Stimulated activated CD4-positive, alpha-beta T cell treated with anti-CD3 and anti-CD28 coated beads, Interleukin-4, amount 100 ng/mL, for 4 hours (primary cell): Measurements from ENCODE around the gene AVPR2.

Experiments
- DNase-seq, 2 experiments: peaks; one replicate each; pipeline ENCODE4 v3.0.0-alpha.2; 2020

Gene AVPR2

GRCh38 chrX:153903991-153904957, at the start of gene AVPR2:
Gene AVPR2 (plus strand): TSS chrX:153904673. CDS start chrX:153905146, 473 bp downstream.
- DNase-seq = no peak

GRCh38 chrX:153854702-153855101, 49.8 kb upstream of the AVPR2 start:
- no peak for DNase-seq

GRCh38 chrX:153857348-153857903, 47.0 kb upstream of the AVPR2 start:
- DNase-seq = no peak

GRCh38 chrX:153861151-153861550, 43.3 kb upstream of the AVPR2 start:
- DNase-seq = no peak

- DNase-seq = no peak
Observed at GRCh38 chrX:153861733-153862310, 42.7 kb upstream of the AVPR2 start.

- no peak for DNase-seq
Observed at GRCh38 chrX:153862369-153863250, 41.9 kb upstream of the AVPR2 start.

GRCh38 chrX:153863251-153863991, 41.1 kb upstream of the AVPR2 start:
- no peak for DNase-seq

GRCh38 chrX:153864101-153864500, 40.4 kb upstream of the AVPR2 start:
- DNase-seq = no peak

GRCh38 chrX:153864561-153865320, 39.7 kb upstream of the AVPR2 start:
- no peak for DNase-seq

GRCh38 chrX:153865321-153865580, 39.2 kb upstream of the AVPR2 start:
- no peak for DNase-seq

- no peak for DNase-seq
Observed at GRCh38 chrX:153865685-153866084, 38.8 kb upstream of the AVPR2 start.

GRCh38 chrX:153866302-153867019, 38.0 kb upstream of the AVPR2 start:
- no peak for DNase-seq

- no peak for DNase-seq
Observed at GRCh38 chrX:153867139-153867538, 37.3 kb upstream of the AVPR2 start.

GRCh38 chrX:153867671-153868070, 36.8 kb upstream of the AVPR2 start:
- no peak for DNase-seq

GRCh38 chrX:153868576-153869472, 35.6 kb upstream of the AVPR2 start:
- DNase-seq = no peak

GRCh38 chrX:153869473-153870287, 34.8 kb upstream of the AVPR2 start:
- no peak for DNase-seq

- DNase-seq = no peak
Observed at GRCh38 chrX:153870288-153870690, 34.2 kb upstream of the AVPR2 start.

GRCh38 chrX:153870791-153871360, 33.6 kb upstream of the AVPR2 start:
- no peak for DNase-seq

GRCh38 chrX:153871451-153871850, 33.0 kb upstream of the AVPR2 start:
- DNase-seq = no peak
